HG03558 (cell line): ENCODE results near the gene ABCB6.

Source experiments
- ATAC-seq: cut with Tn5 transposase; IDR thresholded peaks from one replicate; pipeline ENCODE4 v1.9.1; 2021; ENCODE audit warnings: moderate number of reproducible peaks; ENCODE audit not compliant: unreplicated experiment; ENCODE audit errors: extremely low read depth

Gene ABCB6

GRCh38 chr2:219199470-219200211 is 19.1 kb downstream of the ABCB6 start:
- ATAC-seq: no peak

GRCh38 chr2:219198974-219199373 is 19.8 kb downstream of the ABCB6 start:
- ATAC-seq: no peak

GRCh38 chr2:219197388-219197787 is 21.4 kb downstream of the ABCB6 start:
- no peak for ATAC-seq

GRCh38 chr2:219186754-219187456 is 31.9 kb downstream of the ABCB6 start:
- ATAC-seq: no peak

- ATAC-seq: no peak
Measured at GRCh38 chr2:219184121-219184520, 34.6 kb downstream of the ABCB6 start.

GRCh38 chr2:219183151-219183772 is 35.5 kb downstream of the ABCB6 start:
- ATAC-seq: no peak

GRCh38 chr2:219182331-219183150 is 36.2 kb downstream of the ABCB6 start:
- no peak for ATAC-seq

- ATAC-seq: no peak
Measured at GRCh38 chr2:219181531-219181930, 37.2 kb downstream of the ABCB6 start.

GRCh38 chr2:219180961-219181360 is 37.8 kb downstream of the ABCB6 start:
- no peak for ATAC-seq

- no peak for ATAC-seq
Measured at GRCh38 chr2:219179601-219180465, 38.9 kb downstream of the ABCB6 start.

- ATAC-seq: no peak
Measured at GRCh38 chr2:219178377-219179175, 40.2 kb downstream of the ABCB6 start.

GRCh38 chr2:219177552-219178376 is 41.0 kb downstream of the ABCB6 start, which contains the start of gene RETREG2:
Gene RETREG2 (plus strand): TSS chr2:219178275. CDS start chr2:219178353, 78 bp downstream.
- ATAC-seq: no peak

- peak; percentile 49 for ATAC-seq
Measured at GRCh38 chr2:219176818-219177551, 41.8 kb downstream of the ABCB6 start, which contains the start of gene CNPPD1. Gene CNPPD1 (minus strand): TSS chr2:219176925. CDS start chr2:219176828, 97 bp downstream.

GRCh38 chr2:219175928-219176817 is 42.6 kb downstream of the ABCB6 start:
- ATAC-seq: no peak

GRCh38 chr2:219175486-219175885 is 43.3 kb downstream of the ABCB6 start:
- ATAC-seq: no peak

- ATAC-seq: no peak
Measured at GRCh38 chr2:219174801-219175200, 44.0 kb downstream of the ABCB6 start.
